HCT116 (cell line): ENCODE data around the gene KLHL3. TPM values are rescaled to one million over a fixed set of nuclear protein-coding genes. Genes with fewer than 3 reads are reported as not detected.

Experiments used
- ATAC-seq: fragments of 200-7000 bp; cut with Tn5 transposase; 2 replicates; pipeline ENCODE4 v1.9.1; 2020; ENCODE audit warnings: mild to moderate bottlenecking, moderate library complexity
- BruUV-seq: library from RNA; stranded (reverse); fragments of 400-500 nt; replicated peaks from 2 replicates; lab custom pipeline; 2021; lab: Mats Ljungman, UMichigan
- CTCF ChIA-PET: fragments of 300-600 bp; sonication (Branson Sonifier 250); formaldehyde crosslinking; loops from one replicate; lab custom pipeline; 2021; ENCODE audit warnings: antibody characterized with exemption; lab: Charles Lee
- POLR2A ChIA-PET: fragments of 300-600, 350-600 bp; sonication (Branson Sonifier 250); formaldehyde crosslinking; loops from one replicate; lab custom pipeline; 2021; ENCODE audit warnings: antibody characterized with exemption; lab: Charles Lee
- RAD21 ChIA-PET, 2 experiments: fragments of 300-600 bp; sonication (Branson Sonifier 250); formaldehyde crosslinking; loops; one replicate each; lab custom pipeline; 2023; ENCODE audit warnings: low total read pairs in 2 of 2; ENCODE audit not compliant: uncharacterized antibody in 2 of 2, unreplicated experiment in 2 of 2, low non-redundant PET in 1 of 2; lab: Charles Lee
- DNase-seq: peaks from one replicate; pipeline ENCODE4 v3.0.0-alpha.2; 2010; ENCODE audit warnings: low read depth, low spot score
- H2AFZ ChIP-seq: fragments of 200-600 bp; shearing (Covaris generic), sonication (generic); 2 replicates; pipeline ENCODE4 v1.6.1; 2017; ENCODE audit warnings: low read depth, mixed run types, mixed read lengths, antibody characterized with exemption, low read length; ENCODE audit not compliant: poor library complexity, severe bottlenecking
- H3K27ac ChIP-seq: 2 replicates; pipeline ENCODE4 v1.5.1; 2012; ENCODE audit warnings: low read depth, low read length
- H3K27me3 ChIP-seq: fragments of 200-600 bp; sonication (generic); 2 replicates; pipeline ENCODE4 v1.6.1; 2016; ENCODE audit warnings: mixed run types, low read length, mixed read lengths; ENCODE audit not compliant: insufficient read depth
- H3K36me3 ChIP-seq, 2 experiments: fragments of 200-500 bp in 1 of 2; fragments of 200-600 bp in 1 of 2; sonication (Bioruptor generic) in 1 of 2; sonication (generic) in 1 of 2; 2 replicates each; pipeline versions ENCODE4 v1.5.1 to v1.6.1; 2014 to 2016; ENCODE audit warnings: low read length in 2 of 2, inconsistent platforms in 1 of 2, mixed read lengths in 1 of 2, mixed run types in 1 of 2; ENCODE audit not compliant: insufficient read depth in 2 of 2, control insufficient read depth in 1 of 2
- H3K4me1 ChIP-seq, 2 experiments: fragments of 200-600 bp in 1 of 2; sonication (generic) in 1 of 2; 2 replicates each; pipeline versions ENCODE4 v1.5.1 to v1.6.1; 2012 to 2017; ENCODE audit warnings: low read length in 2 of 2, inconsistent platforms in 1 of 2, mild to moderate bottlenecking in 1 of 2, mixed read lengths in 1 of 2, mixed run types in 1 of 2, moderate library complexity in 1 of 2; ENCODE audit not compliant: insufficient read depth in 2 of 2, control insufficient read depth in 1 of 2
- H3K4me2 ChIP-seq: fragments of 200-600 bp; sonication (generic); 2 replicates; pipeline ENCODE4 v1.6.1; 2017; ENCODE audit warnings: mixed run types, low read length, mixed read lengths
- H3K4me3 ChIP-seq, 2 experiments: fragments of 200-600 bp in 1 of 2; sonication (generic) in 1 of 2; replicated peaks in 1 of 2; 2 replicates each; pipeline ENCODE4 v1.5.1; 2011 to 2016; ENCODE audit warnings: low read length in 2 of 2, control low read depth in 1 of 2, low read depth in 1 of 2, mild to moderate bottlenecking in 1 of 2, mixed read lengths in 1 of 2, mixed run types in 1 of 2
- H3K79me2 ChIP-seq: fragments of 200-600 bp; sonication (generic); 2 replicates; pipeline ENCODE4 v1.6.1; 2017; ENCODE audit warnings: mild to moderate bottlenecking, mixed run types, low read length, moderate library complexity, mixed read lengths; ENCODE audit not compliant: insufficient read depth
- H3K9ac ChIP-seq: fragments of 200-600 bp; sonication (generic); 2 replicates; pipeline ENCODE4 v1.6.1; 2016; ENCODE audit warnings: low read length, mixed read lengths
- H3K9me2 ChIP-seq: fragments of 200-600 bp; sonication (generic), shearing (Covaris generic); 2 replicates; pipeline ENCODE4 v1.6.1; 2017; ENCODE audit warnings: mixed run types, mild to moderate bottlenecking, moderate library complexity; ENCODE audit not compliant: insufficient read depth
- H3K9me3 ChIP-seq, 2 experiments: fragments of 200-500 bp in 1 of 2; fragments of 200-600 bp in 1 of 2; sonication (Bioruptor generic) in 1 of 2; sonication (generic) in 1 of 2; 2 replicates each; pipeline ENCODE4 v1.6.1; 2014 to 2017; ENCODE audit warnings: low read length in 2 of 2, mixed read lengths in 2 of 2, inconsistent platforms in 1 of 2, low read depth in 1 of 2, mild to moderate bottlenecking in 1 of 2, mixed run types in 1 of 2, moderate library complexity in 1 of 2; ENCODE audit not compliant: control insufficient read depth in 1 of 2, insufficient read depth in 1 of 2
- H4K20me1 ChIP-seq: fragments of 200-600 bp; sonication (generic), shearing (Covaris generic); 2 replicates; pipeline ENCODE4 v1.6.1; 2017; ENCODE audit warnings: mixed run types, mild to moderate bottlenecking, moderate library complexity; ENCODE audit not compliant: insufficient read depth
- CBX3 ChIP-seq: IDR thresholded peaks from 2 replicates; pipeline ENCODE4 v1.6.1; 2012; ENCODE audit warnings: low read depth
- CEBPB ChIP-seq: IDR thresholded peaks from 2 replicates; pipeline ENCODE4 v1.6.1; 2012; ENCODE audit warnings: low read depth
- ELF1 ChIP-seq: IDR thresholded peaks from 2 replicates; pipeline ENCODE4 v1.6.1; 2012; ENCODE audit warnings: low read depth, borderline replicate concordance
- EZH2 ChIP-seq: fragments of 200-600 bp; sonication (generic); IDR thresholded peaks from 2 replicates; pipeline ENCODE4 v1.6.1; 2017; ENCODE audit warnings: antibody characterized with exemption, mixed run types
- EZH2phosphoT487 ChIP-seq: fragments of 200-600 bp; IDR thresholded peaks from 2 replicates; pipeline ENCODE4 v1.6.1; 2018; ENCODE audit warnings: antibody characterized with exemption, borderline replicate concordance
- FOSL1 ChIP-seq: IDR thresholded peaks from 2 replicates; pipeline ENCODE4 v1.6.1; 2012; ENCODE audit warnings: low read depth
- JUND ChIP-seq: IDR thresholded peaks from 2 replicates; pipeline ENCODE4 v1.6.1; 2012
- MAX ChIP-seq: IDR thresholded peaks from 2 replicates; pipeline ENCODE4 v1.6.1; 2012
- POLR2A ChIP-seq: IDR thresholded peaks from 2 replicates; pipeline ENCODE4 v1.7.0; 2011; ENCODE audit warnings: borderline replicate concordance; ENCODE audit not compliant: insufficient read depth, insufficient read length; ENCODE audit errors: extremely low read depth
- POLR2AphosphoS5 ChIP-seq: IDR thresholded peaks from 2 replicates; pipeline ENCODE4 v1.6.1; 2011; ENCODE audit warnings: mild to moderate bottlenecking, low read depth, low read length, moderate library complexity
- RAD21 ChIP-seq: IDR thresholded peaks from 2 replicates; pipeline ENCODE4 v1.6.1; 2012; ENCODE audit warnings: low read depth, mild to moderate bottlenecking
- SIN3A ChIP-seq: IDR thresholded peaks from 2 replicates; pipeline ENCODE4 v1.6.1; 2012; ENCODE audit warnings: low read depth
- SP1 ChIP-seq: IDR thresholded peaks from 2 replicates; pipeline ENCODE4 v1.6.1; 2012; ENCODE audit warnings: low read depth
- SRF ChIP-seq: IDR thresholded peaks from 2 replicates; pipeline ENCODE4 v1.6.1; 2012; ENCODE audit warnings: low read depth
- YY1 ChIP-seq: IDR thresholded peaks from 2 replicates; pipeline ENCODE4 v1.6.1; 2011; ENCODE audit warnings: low read length, low read depth, moderate library complexity, mild to moderate bottlenecking; ENCODE audit not compliant: insufficient replicate concordance; ENCODE audit errors: extremely low read depth
- ZNF274 ChIP-seq: fragments of 200-500 bp; sonication (Bioruptor generic); IDR thresholded peaks from 2 replicates; pipeline ENCODE4 v1.6.1; 2014; ENCODE audit warnings: mild to moderate bottlenecking, low read depth, low read length, inconsistent platforms
- intact Hi-C: fragments of 100-400 bp; cut with micrococcal nuclease; formaldehyde crosslinking; loops from 2 replicates; pipeline ENCODE4 v1.10.0; 2022
- total RNA-seq: library from RNA; stranded (reverse); gene quantifications from one replicate; pipeline ENCODE4 v1.2.1, GENCODE V29; 2021; ENCODE audit not compliant: unreplicated experiment
- TF ChIP-seq, protein P1 (sequence below): IDR thresholded peaks from 2 replicates; pipeline ENCODE4 v1.6.1; 2011; ENCODE audit warnings: mild to moderate bottlenecking, low read length, moderate library complexity; ENCODE audit not compliant: insufficient replicate concordance; ENCODE audit errors: extremely low read depth
- TF ChIP-seq, protein P2 (sequence below), 3 experiments: fragments of 200-600 bp in 1 of 3; sonication (generic) in 1 of 3; IDR thresholded peaks in 2 of 3; conservative IDR thresholded peaks in 1 of 3; 2 replicates each; pipeline ENCODE4 v1.5.1; 2012 to 2017; ENCODE audit warnings: low read depth in 2 of 3, low read length in 2 of 3, antibody characterized with exemption in 1 of 3, borderline replicate concordance in 1 of 3, control low read depth in 1 of 3, mild to moderate bottlenecking in 1 of 3, mixed read lengths in 1 of 3, mixed run types in 1 of 3, moderate library complexity in 1 of 3; ENCODE audit not compliant: insufficient read depth in 1 of 3

KLHL3 gene
- total RNA-seq, 1 experiment from 2014 or later: not detected

DNA sequence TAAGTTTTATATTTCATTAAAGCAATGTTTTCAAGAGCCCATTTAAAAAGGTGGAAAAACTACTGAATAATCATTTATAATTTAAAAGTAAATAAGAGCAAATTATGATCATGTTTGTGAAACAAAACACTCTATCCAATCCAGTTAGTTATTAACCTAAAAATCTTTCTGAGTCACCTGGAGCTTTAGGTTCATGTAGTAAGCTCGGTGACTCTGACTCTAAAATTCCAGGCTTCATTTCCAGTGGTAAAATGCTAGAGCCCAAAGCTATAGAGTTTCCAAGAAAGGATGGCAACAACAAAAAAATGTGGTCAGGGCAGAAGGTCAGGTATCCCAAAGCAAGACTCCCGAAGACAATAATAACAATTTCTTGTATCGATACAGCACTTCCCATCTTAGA is 160.7 kb downstream of the KLHL3 start (continued):
- TF ChIP-seq, protein P1, sequence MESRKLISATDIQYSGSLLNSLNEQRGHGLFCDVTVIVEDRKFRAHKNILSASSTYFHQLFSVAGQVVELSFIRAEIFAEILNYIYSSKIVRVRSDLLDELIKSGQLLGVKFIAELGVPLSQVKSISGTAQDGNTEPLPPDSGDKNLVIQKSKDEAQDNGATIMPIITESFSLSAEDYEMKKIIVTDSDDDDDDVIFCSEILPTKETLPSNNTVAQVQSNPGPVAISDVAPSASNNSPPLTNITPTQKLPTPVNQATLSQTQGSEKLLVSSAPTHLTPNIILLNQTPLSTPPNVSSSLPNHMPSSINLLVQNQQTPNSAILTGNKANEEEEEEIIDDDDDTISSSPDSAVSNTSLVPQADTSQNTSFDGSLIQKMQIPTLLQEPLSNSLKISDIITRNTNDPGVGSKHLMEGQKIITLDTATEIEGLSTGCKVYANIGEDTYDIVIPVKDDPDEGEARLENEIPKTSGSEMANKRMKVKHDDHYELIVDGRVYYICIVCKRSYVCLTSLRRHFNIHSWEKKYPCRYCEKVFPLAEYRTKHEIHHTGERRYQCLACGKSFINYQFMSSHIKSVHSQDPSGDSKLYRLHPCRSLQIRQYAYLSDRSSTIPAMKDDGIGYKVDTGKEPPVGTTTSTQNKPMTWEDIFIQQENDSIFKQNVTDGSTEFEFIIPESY: no peak
- TF ChIP-seq RAD21 (no peak), SIN3A (no peak)

DNA sequence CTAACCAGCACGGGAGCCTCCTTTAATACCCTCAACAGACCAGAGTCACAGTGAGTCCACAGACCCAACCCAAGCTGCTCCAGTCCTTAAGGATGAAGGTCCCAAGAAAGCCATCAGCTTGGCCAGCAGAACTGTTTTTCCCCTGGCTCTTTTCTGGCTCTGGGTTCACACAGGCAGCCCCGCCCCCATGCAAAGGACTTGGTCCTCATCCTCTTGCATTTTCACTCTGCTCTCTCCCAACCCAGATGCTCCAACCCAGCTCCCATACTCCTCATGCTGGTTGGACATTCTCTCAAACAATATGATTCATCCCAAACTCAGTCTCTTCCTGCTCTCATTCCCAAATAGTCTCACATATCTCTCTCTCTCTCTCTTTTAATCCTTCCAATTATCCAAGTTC is 162.5 kb downstream of the KLHL3 start:
- ChIA-PET RAD21 (no interaction called here), CTCF (no interaction called here), POLR2A (no interaction called here)

More for the DNA sequence above, 162.5 kb downstream of the KLHL3 start:
- BruUV-seq: no TSS peak
- no peak overlapping the region for H3K4me2 ChIP-seq
- H3K36me3 ChIP-seq: no peaks in the 10 kb centered on the region
- no peak for DNase-seq
- intact Hi-C loops: no loop called here
- ATAC-seq: no peak
- H3K27me3 ChIP-seq: peaks cover 15% of the 10 kb centered on the region
- TF ChIP-seq EZH2phosphoT487 (no peak), ZNF274 (no peak), CEBPB (no peak), ELF1 (no peak), MAX (no peak), SRF (no peak), CBX3 (no peak), POLR2AphosphoS5 (no peak), FOSL1 (no peak), POLR2A (no peak), SP1 (no peak), EZH2 (no peak), SIN3A (no peak), YY1 (no peak), JUND (no peak)
- TF ChIP-seq, protein P2, sequence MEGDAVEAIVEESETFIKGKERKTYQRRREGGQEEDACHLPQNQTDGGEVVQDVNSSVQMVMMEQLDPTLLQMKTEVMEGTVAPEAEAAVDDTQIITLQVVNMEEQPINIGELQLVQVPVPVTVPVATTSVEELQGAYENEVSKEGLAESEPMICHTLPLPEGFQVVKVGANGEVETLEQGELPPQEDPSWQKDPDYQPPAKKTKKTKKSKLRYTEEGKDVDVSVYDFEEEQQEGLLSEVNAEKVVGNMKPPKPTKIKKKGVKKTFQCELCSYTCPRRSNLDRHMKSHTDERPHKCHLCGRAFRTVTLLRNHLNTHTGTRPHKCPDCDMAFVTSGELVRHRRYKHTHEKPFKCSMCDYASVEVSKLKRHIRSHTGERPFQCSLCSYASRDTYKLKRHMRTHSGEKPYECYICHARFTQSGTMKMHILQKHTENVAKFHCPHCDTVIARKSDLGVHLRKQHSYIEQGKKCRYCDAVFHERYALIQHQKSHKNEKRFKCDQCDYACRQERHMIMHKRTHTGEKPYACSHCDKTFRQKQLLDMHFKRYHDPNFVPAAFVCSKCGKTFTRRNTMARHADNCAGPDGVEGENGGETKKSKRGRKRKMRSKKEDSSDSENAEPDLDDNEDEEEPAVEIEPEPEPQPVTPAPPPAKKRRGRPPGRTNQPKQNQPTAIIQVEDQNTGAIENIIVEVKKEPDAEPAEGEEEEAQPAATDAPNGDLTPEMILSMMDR (IDR thresholded peaks at IDR 0.05 in 2 of 3, conservative IDR thresholded peaks at IDR 0.05 in 1 of 3; ENCODE audit: borderline replicate concordance in 1 of 3, insufficient read depth in 1 of 3, low read depth in 2 of 3, low read length in 2 of 3): no peak
- no peaks in the 10 kb centered on the region for H3K79me2 ChIP-seq
- no peaks in the 10 kb centered on the region for H3K4me1 ChIP-seq
- H3K9me3 ChIP-seq: no peaks in the 10 kb centered on the region
- 0 out of 2 replicates have a peak, but pooled peaks cover 2% of the 10 kb centered on the region for H3K9me2 ChIP-seq
- no peak overlapping the region for H2AFZ ChIP-seq
- H3K27ac ChIP-seq: no peak overlapping the region
- H4K20me1 ChIP-seq: no peaks in the 10 kb centered on the region
- no peak overlapping the region for H3K4me3 ChIP-seq
- no peak overlapping the region for H3K9ac ChIP-seq
